Measurements from ENCODE around the gene TMEM108. TPM values are rescaled to one million over a fixed set of nuclear protein-coding genes. Genes with fewer than 3 reads are reported as not detected.

TMEM108 gene
- total RNA-seq, 6 experiments from 2014 or later, result 0.10 to 0.20 TPM; not detected in 4

GRCh38 chr3:133374708-133375402 lies 336.7 kb downstream of the TMEM108 start:
- no peaks in the 10 kb centered on the region for H3K27me3 ChIP-seq
- no peaks in the 10 kb centered on the region for H3K36me3 ChIP-seq
- intact Hi-C loops (cut with DNase I), result no loop called here
- TF ChIP-seq POLR2A (IDR thresholded peaks at IDR 0.05) (no peak), CTCF (IDR thresholded peaks at IDR 0.05) (no peak)
- WGBS (ENCODE audit: insufficient coverage, low coverage, low lambda C conversion rate, missing lambda C conversion rate), result 69% methylated on average over 4 of the region's 4 CpGs
- H3K4me1 ChIP-seq, result peaks cover 0 to 3% (median 0%) of the 10 kb centered on the region in 4 donors
- H3K9me3 ChIP-seq, result no peaks in the 10 kb centered on the region
- H3K4me3 ChIP-seq, result no peak overlapping the region
- DNase-seq (no peak), ATAC-seq (no peak)
- no peak overlapping the region for H3K27ac ChIP-seq

- no peak for ATAC-seq
- intact Hi-C loops (cut with DNase I), result no loop called here
- H3K4me1 ChIP-seq, result peaks cover 0 to 7% (median 0%) of the 10 kb centered on the region in 4 donors
- TF ChIP-seq CTCF (IDR thresholded peaks at IDR 0.05) (no peak), POLR2A (IDR thresholded peaks at IDR 0.05) (no peak)
- no peak overlapping the region for H3K4me3 ChIP-seq
- no peak for DNase-seq
- H3K9me3 ChIP-seq, result no peaks in the 10 kb centered on the region
- no peaks in the 10 kb centered on the region for H3K36me3 ChIP-seq
- no peaks in the 10 kb centered on the region for H3K27me3 ChIP-seq
- no peak overlapping the region for H3K27ac ChIP-seq
These were observed 337.2 kb downstream of the TMEM108 start for GRCh38 chr3:133375403-133375745.

- 51% methylated on average over 4 of the region's 6 CpGs for WGBS (ENCODE audit: insufficient coverage, low coverage, low lambda C conversion rate, missing lambda C conversion rate)
- intact Hi-C loops (cut with DNase I), result no loop called here
- ATAC-seq, result no peak
- DNase-seq, result no peak
- Histone ChIP-seq H3K4me3 (no peak overlapping the region), H3K36me3 (no peaks in the 10 kb centered on the region), H3K4me1 (peaks cover 0 to 20% (median 4%) of the 10 kb centered on the region in 4 donors), H3K9me3 (no peaks in the 10 kb centered on the region), H3K27me3 (no peaks in the 10 kb centered on the region), H3K27ac (no peak overlapping the region)
- TF ChIP-seq CTCF (IDR thresholded peaks at IDR 0.05) (no peak), POLR2A (IDR thresholded peaks at IDR 0.05) (no peak)
These were observed 338.6 kb downstream of the TMEM108 start for GRCh38 chr3:133376810-133377209.

- no peak overlapping the region for H3K4me3 ChIP-seq
- TF ChIP-seq POLR2A (IDR thresholded peaks at IDR 0.05) (no peak), CTCF (IDR thresholded peaks at IDR 0.05) (peak; percentile 39 to 52 (median 45))
- DNase-seq, result no peak
- peak; percentile 50 to 76 (median 67) for ATAC-seq
- no peaks in the 10 kb centered on the region for H3K27me3 ChIP-seq
- H3K36me3 ChIP-seq, result no peaks in the 10 kb centered on the region
- intact Hi-C loops (cut with DNase I), result no loop called here
- peaks cover 0 to 26% (median 4%) of the 10 kb centered on the region in 4 donors for H3K4me1 ChIP-seq
- WGBS (ENCODE audit: insufficient coverage, low coverage, low lambda C conversion rate, missing lambda C conversion rate), result 47% methylated on average over 2 of the region's 3 CpGs
- no peaks in the 10 kb centered on the region for H3K9me3 ChIP-seq
- no peak overlapping the region for H3K27ac ChIP-seq
These were observed 339.2 kb downstream of the TMEM108 start for GRCh38 chr3:133377396-133377795.
